ENCODE measurements around the gene GSTCD.

The GSTCD gene

GRCh38 chr4:105741548-105741947 lies 33.0 kb downstream of the GSTCD start:
- no peaks in the 10 kb centered on the region for H4K20me1 ChIP-seq (ENCODE audit: control insufficient read depth, insufficient read depth, low read depth, low read length)
- peaks cover 14% of the 10 kb centered on the region; the same call in 1 of the 2 replicates for H3K36me3 ChIP-seq (ENCODE audit: control insufficient read depth, low read length)
- H3K4me2 ChIP-seq (ENCODE audit: low read length), result no peak overlapping the region
- no peak for TF ChIP-seq CTCF (IDR thresholded peaks at IDR 0.05; ENCODE audit: low read depth, low read length, poor library complexity, severe bottlenecking)
- TF ChIP-seq EZH2phosphoT487 (IDR thresholded peaks at IDR 0.05; ENCODE audit: borderline replicate concordance, low read length), result no peak
- H3F3A ChIP-seq (ENCODE audit: control insufficient read depth, insufficient read depth), result no peaks in the 10 kb centered on the region
- H3K9me2 ChIP-seq (replicated peaks; ENCODE audit: control insufficient read depth, low read length), result no peaks in the 10 kb centered on the region
- H3K27me3 ChIP-seq (ENCODE audit: control insufficient read depth, low read length), result no peaks in the 10 kb centered on the region
- H3K4me3 ChIP-seq (ENCODE audit: low read length), result no peak overlapping the region
- H3K79me2 ChIP-seq (ENCODE audit: control insufficient read depth, low read length), result no peaks in the 10 kb centered on the region
- H3K27ac ChIP-seq (ENCODE audit: low read depth, low read length), result no peak overlapping the region
- H3K9me3 ChIP-seq (ENCODE audit: control insufficient read depth, insufficient read depth, low read length), result peaks cover 15% of the 10 kb centered on the region
- H3K4me1 ChIP-seq (ENCODE audit: control insufficient read depth, low read length), result no peaks in the 10 kb centered on the region

DNA sequence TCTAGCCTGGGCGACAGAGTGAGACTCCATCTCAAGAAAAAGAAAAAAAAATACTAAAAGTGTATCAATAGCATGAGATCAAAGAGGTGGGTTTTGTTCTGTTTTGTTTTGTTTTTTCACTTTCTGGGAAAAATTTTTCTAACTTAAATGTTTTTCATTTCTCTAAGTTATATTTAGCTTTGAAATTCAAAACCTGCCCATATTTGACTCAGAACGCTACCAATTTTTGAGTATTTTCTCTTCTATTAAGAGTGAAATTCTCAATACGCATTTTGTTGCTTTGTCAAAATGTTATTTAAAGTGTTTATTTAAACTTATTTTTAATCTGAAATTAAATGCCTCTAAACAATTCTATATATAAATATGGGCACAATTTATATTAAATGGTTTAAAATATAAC lies 39.6 kb downstream of the GSTCD start:
- Histone ChIP-seq H3K4me3 (ENCODE audit: low read length) (no peak overlapping the region), H3K36me3 (ENCODE audit: control insufficient read depth, low read length) (peaks cover 5% of the 10 kb centered on the region; the same call in 1 of the 2 replicates), H3K4me2 (ENCODE audit: low read length) (no peak overlapping the region), H3K27ac (ENCODE audit: low read depth, low read length) (no peak overlapping the region), H3F3A (ENCODE audit: control insufficient read depth, insufficient read depth) (no peaks in the 10 kb centered on the region), H3K4me1 (ENCODE audit: control insufficient read depth, low read length) (no peaks in the 10 kb centered on the region), H3K79me2 (ENCODE audit: control insufficient read depth, low read length) (no peaks in the 10 kb centered on the region), H3K27me3 (ENCODE audit: control insufficient read depth, low read length) (no peaks in the 10 kb centered on the region), H3K9me3 (ENCODE audit: control insufficient read depth, insufficient read depth, low read length) (no peaks in the 10 kb centered on the region), H3K9me2 (replicated peaks; ENCODE audit: control insufficient read depth, low read length) (no peaks in the 10 kb centered on the region), H4K20me1 (ENCODE audit: control insufficient read depth, insufficient read depth, low read depth, low read length) (no peaks in the 10 kb centered on the region)
- TF ChIP-seq CTCF (IDR thresholded peaks at IDR 0.05; ENCODE audit: low read depth, low read length, poor library complexity, severe bottlenecking), result no peak
- TF ChIP-seq EZH2phosphoT487 (IDR thresholded peaks at IDR 0.05; ENCODE audit: borderline replicate concordance, low read length), result no peak

- Histone ChIP-seq H3K27ac (ENCODE audit: low read depth, low read length) (no peak overlapping the region), H3K9me3 (ENCODE audit: control insufficient read depth, insufficient read depth, low read length) (no peaks in the 10 kb centered on the region), H3K9me2 (replicated peaks; ENCODE audit: control insufficient read depth, low read length) (no peaks in the 10 kb centered on the region), H3K4me2 (ENCODE audit: low read length) (no peak overlapping the region), H4K20me1 (ENCODE audit: control insufficient read depth, insufficient read depth, low read depth, low read length) (no peaks in the 10 kb centered on the region), H3F3A (ENCODE audit: control insufficient read depth, insufficient read depth) (no peaks in the 10 kb centered on the region), H3K4me1 (ENCODE audit: control insufficient read depth, low read length) (no peaks in the 10 kb centered on the region), H3K79me2 (ENCODE audit: control insufficient read depth, low read length) (no peaks in the 10 kb centered on the region), H3K27me3 (ENCODE audit: control insufficient read depth, low read length) (no peaks in the 10 kb centered on the region), H3K36me3 (ENCODE audit: control insufficient read depth, low read length) (no peaks in the 10 kb centered on the region), H3K4me3 (ENCODE audit: low read length) (no peak overlapping the region)
- TF ChIP-seq EZH2phosphoT487 (IDR thresholded peaks at IDR 0.05; ENCODE audit: borderline replicate concordance, low read length) (no peak), CTCF (IDR thresholded peaks at IDR 0.05; ENCODE audit: low read depth, low read length, poor library complexity, severe bottlenecking) (no peak)
These were observed 43.2 kb downstream of the GSTCD start for GRCh38 chr4:105751718-105752299.
